ENCODE measurements around the gene SAMD14. TPM values are rescaled to one million over a fixed set of nuclear protein-coding genes. Genes with fewer than 3 reads are reported as not detected.

Gene SAMD14
- total RNA-seq, 1 experiment from 2014 or later, result 5.9 TPM

DNA sequence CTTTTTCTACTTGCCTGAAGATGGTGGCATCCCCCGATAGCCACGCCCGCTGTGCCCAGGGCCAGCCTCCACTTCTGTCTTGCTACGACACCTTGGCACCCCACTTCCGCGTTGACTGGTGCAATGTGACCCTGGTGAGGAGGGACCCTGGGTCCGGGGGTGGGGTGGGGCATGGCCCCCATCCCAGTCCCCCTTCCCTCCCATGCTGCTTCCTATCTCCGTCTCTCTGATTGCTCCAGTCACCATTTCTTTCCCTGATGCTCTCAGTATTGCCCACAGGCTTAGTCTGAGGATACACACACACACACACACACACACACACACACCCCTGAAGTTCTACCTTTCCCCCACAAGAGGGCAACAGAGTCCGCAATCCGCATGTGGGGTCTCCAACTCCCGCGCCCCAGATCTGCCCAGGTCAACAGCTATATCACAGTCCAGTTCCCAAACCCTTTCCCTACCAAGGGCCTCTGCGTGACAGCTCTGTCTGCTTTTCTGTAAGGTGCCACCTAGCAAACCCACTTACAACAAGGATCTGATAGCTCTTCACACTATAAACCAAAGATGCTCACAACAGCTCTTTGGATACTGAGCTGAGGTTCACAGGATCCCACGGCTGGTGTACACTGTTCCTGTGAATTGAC, 39.3 kb upstream of the SAMD14 start:
- H3K36me3 Mint-ChIP-seq, result no peaks in the 10 kb centered on the region
- DNase-seq (ENCODE audit: low spot score) (peak; percentile 71), ATAC-seq (peak; percentile 74)
- no peak overlapping the region for H3K27ac Mint-ChIP-seq
- no peak for TF ChIP-seq MYBL2 (CRISPR knock-in tag; IDR thresholded peaks at IDR 0.05)
- no peak for TF ChIP-seq ZNF425 (CRISPR knock-in tag; conservative IDR thresholded peaks at IDR 0.05)
- TF ChIP-seq ETV6 (CRISPR knock-in tag; IDR thresholded peaks at IDR 0.05), result peak; percentile 47; the same call in 1 of the 2 replicates
- TF ChIP-seq, protein P1, sequence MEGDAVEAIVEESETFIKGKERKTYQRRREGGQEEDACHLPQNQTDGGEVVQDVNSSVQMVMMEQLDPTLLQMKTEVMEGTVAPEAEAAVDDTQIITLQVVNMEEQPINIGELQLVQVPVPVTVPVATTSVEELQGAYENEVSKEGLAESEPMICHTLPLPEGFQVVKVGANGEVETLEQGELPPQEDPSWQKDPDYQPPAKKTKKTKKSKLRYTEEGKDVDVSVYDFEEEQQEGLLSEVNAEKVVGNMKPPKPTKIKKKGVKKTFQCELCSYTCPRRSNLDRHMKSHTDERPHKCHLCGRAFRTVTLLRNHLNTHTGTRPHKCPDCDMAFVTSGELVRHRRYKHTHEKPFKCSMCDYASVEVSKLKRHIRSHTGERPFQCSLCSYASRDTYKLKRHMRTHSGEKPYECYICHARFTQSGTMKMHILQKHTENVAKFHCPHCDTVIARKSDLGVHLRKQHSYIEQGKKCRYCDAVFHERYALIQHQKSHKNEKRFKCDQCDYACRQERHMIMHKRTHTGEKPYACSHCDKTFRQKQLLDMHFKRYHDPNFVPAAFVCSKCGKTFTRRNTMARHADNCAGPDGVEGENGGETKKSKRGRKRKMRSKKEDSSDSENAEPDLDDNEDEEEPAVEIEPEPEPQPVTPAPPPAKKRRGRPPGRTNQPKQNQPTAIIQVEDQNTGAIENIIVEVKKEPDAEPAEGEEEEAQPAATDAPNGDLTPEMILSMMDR (IDR thresholded peaks at IDR 0.05), result peak; percentile 44
- TF ChIP-seq GTF2I (CRISPR knock-in tag; conservative IDR thresholded peaks at IDR 0.05), result no peak
- 0 out of 2 replicates have a peak, but pooled peaks have one; percentile 54 for TF ChIP-seq MAX (CRISPR knock-in tag; IDR thresholded peaks at IDR 0.05)
- no peak for TF ChIP-seq NFE2L1 (CRISPR knock-in tag; IDR thresholded peaks at IDR 0.05)
- TF ChIP-seq, protein P2, sequence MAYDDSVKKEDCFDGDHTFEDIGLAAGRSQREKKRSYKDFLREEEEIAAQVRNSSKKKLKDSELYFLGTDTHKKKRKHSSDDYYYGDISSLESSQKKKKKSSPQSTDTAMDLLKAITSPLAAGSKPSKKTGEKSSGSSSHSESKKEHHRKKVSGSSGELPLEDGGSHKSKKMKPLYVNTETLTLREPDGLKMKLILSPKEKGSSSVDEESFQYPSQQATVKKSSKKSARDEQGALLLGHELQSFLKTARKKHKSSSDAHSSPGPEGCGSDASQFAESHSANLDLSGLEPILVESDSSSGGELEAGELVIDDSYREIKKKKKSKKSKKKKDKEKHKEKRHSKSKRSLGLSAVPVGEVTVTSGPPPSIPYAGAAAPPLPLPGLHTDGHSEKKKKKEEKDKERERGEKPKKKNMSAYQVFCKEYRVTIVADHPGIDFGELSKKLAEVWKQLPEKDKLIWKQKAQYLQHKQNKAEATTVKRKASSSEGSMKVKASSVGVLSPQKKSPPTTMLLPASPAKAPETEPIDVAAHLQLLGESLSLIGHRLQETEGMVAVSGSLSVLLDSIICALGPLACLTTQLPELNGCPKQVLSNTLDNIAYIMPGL (CRISPR knock-in tag; IDR thresholded peaks at IDR 0.05), result 0 out of 2 replicates have a peak, but pooled peaks have one; percentile 31
- 0 out of 2 replicates have a peak, but pooled peaks have one; percentile 23 for TF ChIP-seq FOXK1 (CRISPR knock-in tag; IDR thresholded peaks at IDR 0.05)
- TF ChIP-seq ATF1 (CRISPR knock-in tag; IDR thresholded peaks at IDR 0.05), result no peak
- H3K9me3 Mint-ChIP-seq, result no peaks in the 10 kb centered on the region
- POLR2A ChIA-PET, result interaction anchor here (0.9 kb wide), 1 partner anchor 9 kb away, joined by 3 read pairs; no protein-coding TSS in a partner anchor
- CTCF ChIA-PET, result interaction anchor here (0.5 to 4.1 kb wide), 68 partner anchors 8 to 1565 kb away, joined by 3 to 66 read pairs (median 5); partner anchors contain the start of genes COL1A1, EME1, LRRC59 and MRPL27
- H3K4me1 Mint-ChIP-seq, result peaks cover 13% of the 10 kb centered on the region
- no peak overlapping the region for H3K4me3 Mint-ChIP-seq
- H3K27me3 Mint-ChIP-seq (ENCODE audit: low read depth), result no peaks in the 10 kb centered on the region

GRCh38 chr17:50168319-50168718, 38.4 kb upstream of the SAMD14 start:
- ATAC-seq, result no peak
- TF ChIP-seq OVOL2 (CRISPR knock-in tag; IDR thresholded peaks at IDR 0.05; ENCODE audit: borderline replicate concordance) (no peak), ATF3 (CRISPR knock-in tag; conservative IDR thresholded peaks at IDR 0.05) (no peak), NFATC4 (CRISPR knock-in tag; IDR thresholded peaks at IDR 0.05) (no peak), FOXP1 (CRISPR knock-in tag; IDR thresholded peaks at IDR 0.05; ENCODE audit: borderline replicate concordance) (no peak), CREB1 (CRISPR knock-in tag; IDR thresholded peaks at IDR 0.05) (no peak), ELF4 (CRISPR knock-in tag; IDR thresholded peaks at IDR 0.05; ENCODE audit: low read depth) (no peak), TCF7 (CRISPR knock-in tag; IDR thresholded peaks at IDR 0.05; ENCODE audit: low read depth) (no peak)
- TF ChIP-seq, protein P3, sequence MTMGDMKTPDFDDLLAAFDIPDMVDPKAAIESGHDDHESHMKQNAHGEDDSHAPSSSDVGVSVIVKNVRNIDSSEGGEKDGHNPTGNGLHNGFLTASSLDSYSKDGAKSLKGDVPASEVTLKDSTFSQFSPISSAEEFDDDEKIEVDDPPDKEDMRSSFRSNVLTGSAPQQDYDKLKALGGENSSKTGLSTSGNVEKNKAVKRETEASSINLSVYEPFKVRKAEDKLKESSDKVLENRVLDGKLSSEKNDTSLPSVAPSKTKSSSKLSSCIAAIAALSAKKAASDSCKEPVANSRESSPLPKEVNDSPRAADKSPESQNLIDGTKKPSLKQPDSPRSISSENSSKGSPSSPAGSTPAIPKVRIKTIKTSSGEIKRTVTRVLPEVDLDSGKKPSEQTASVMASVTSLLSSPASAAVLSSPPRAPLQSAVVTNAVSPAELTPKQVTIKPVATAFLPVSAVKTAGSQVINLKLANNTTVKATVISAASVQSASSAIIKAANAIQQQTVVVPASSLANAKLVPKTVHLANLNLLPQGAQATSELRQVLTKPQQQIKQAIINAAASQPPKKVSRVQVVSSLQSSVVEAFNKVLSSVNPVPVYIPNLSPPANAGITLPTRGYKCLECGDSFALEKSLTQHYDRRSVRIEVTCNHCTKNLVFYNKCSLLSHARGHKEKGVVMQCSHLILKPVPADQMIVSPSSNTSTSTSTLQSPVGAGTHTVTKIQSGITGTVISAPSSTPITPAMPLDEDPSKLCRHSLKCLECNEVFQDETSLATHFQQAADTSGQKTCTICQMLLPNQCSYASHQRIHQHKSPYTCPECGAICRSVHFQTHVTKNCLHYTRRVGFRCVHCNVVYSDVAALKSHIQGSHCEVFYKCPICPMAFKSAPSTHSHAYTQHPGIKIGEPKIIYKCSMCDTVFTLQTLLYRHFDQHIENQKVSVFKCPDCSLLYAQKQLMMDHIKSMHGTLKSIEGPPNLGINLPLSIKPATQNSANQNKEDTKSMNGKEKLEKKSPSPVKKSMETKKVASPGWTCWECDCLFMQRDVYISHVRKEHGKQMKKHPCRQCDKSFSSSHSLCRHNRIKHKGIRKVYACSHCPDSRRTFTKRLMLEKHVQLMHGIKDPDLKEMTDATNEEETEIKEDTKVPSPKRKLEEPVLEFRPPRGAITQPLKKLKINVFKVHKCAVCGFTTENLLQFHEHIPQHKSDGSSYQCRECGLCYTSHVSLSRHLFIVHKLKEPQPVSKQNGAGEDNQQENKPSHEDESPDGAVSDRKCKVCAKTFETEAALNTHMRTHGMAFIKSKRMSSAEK (CRISPR knock-in tag; IDR thresholded peaks at IDR 0.05; ENCODE audit: borderline replicate concordance), result no peak
- CTCF ChIA-PET, result interaction anchor here (0.6 to 4.1 kb wide), 13 partner anchors 10 to 165 kb away, joined by 3 to 58 read pairs (median 5); partner anchors contain the start of genes SAMD14 and TMEM92

More at GRCh38 chr17:50168319-50168718, 38.4 kb upstream of the SAMD14 start:
- peaks cover 6% of the 10 kb centered on the region; the same call in 1 of the 2 replicates for H3K27me3 Mint-ChIP-seq (ENCODE audit: low read depth)
- DNase-seq (ENCODE audit: low spot score), result no peak
- peaks cover 9% of the 10 kb centered on the region for H3K4me1 Mint-ChIP-seq
- H3K9me3 Mint-ChIP-seq, result no peaks in the 10 kb centered on the region
- no peak overlapping the region for H3K27ac Mint-ChIP-seq
- POLR2A ChIA-PET, result no interaction called here
- no peak overlapping the region for H3K4me3 Mint-ChIP-seq
- H3K36me3 Mint-ChIP-seq, result no peaks in the 10 kb centered on the region

Data from WTC11 (cell line).